Left lung (tissue), 10 donors: ENCODE results near the gene IPO9. TPM values are rescaled to one million over a fixed set of nuclear protein-coding genes. Genes with fewer than 3 reads are reported as not detected.
"Not testable (repeated sequence)": the region's sequence is repeated elsewhere in the genome, so short reads cannot be mapped to it uniquely, and the experiment has no call there.

ENCODE experiments used
- ATAC-seq: fragments of 200-7000 bp; cut with Tn5 transposase; one replicate; pipeline ENCODE4 v1.9.1; 2020; ENCODE audit warnings: moderate library complexity
- DNase-seq, 4 donors: peaks; one replicate each; pipeline ENCODE4 v3.0.0-alpha.2; 2013 to 2020
- H3K27ac ChIP-seq, 2 donors: fragments of 200-600 bp; sonication (generic) in 1 of 2; one replicate each; pipeline versions ENCODE4 v1.5.0 to v1.8.0; 2020 to 2021
- H3K27me3 ChIP-seq, 2 donors: fragments of 200-600 bp; sonication (generic) in 1 of 2; one replicate each; pipeline versions ENCODE4 v1.5.0 to v1.8.0; 2020 to 2021
- H3K36me3 ChIP-seq, 2 donors: fragments of 200-600 bp; sonication (generic) in 1 of 2; one replicate each; pipeline versions ENCODE4 v1.5.0 to v1.8.0; 2020 to 2021
- H3K4me1 ChIP-seq, 2 donors: fragments of 200-600 bp; one replicate each; pipeline ENCODE4 v1.8.0; 2021
- H3K4me3 ChIP-seq, 2 donors: fragments of 200-600 bp; sonication (generic) in 1 of 2; one replicate each; pipeline versions ENCODE4 v1.5.0 to v1.8.0; 2020 to 2021; ENCODE audit warnings: mild to moderate bottlenecking in 1 of 2
- H3K9me3 ChIP-seq, 2 donors: fragments of 200-600 bp; sonication (generic) in 1 of 2; one replicate each; pipeline versions ENCODE4 v1.5.0 to v1.8.0; 2020 to 2021
- CTCF ChIP-seq, 2 donors: fragments of 200-600 bp; sonication (generic) in 1 of 2; IDR thresholded peaks; one replicate each; pipeline versions ENCODE4 v1.5.0 to v1.8.0; 2021; ENCODE audit warnings: antibody characterized with exemption in 2 of 2
- intact Hi-C, 2 donors: fragments of 100-400 bp; cut with DNase I; formaldehyde crosslinking; loops; one replicate each; pipeline versions ENCODE4 v1.11.2 to v1.14.2; 2022
- polyA plus RNA-seq, 6 donors: library from polyadenylated mRNA; unstranded; fragments of 120-200 nt; gene quantifications; one replicate each; pipeline ENCODE4 v1.2.1, GENCODE V29; 2013; ENCODE audit not compliant: insufficient read length in 6 of 6
- total RNA-seq, 2 donors: library from RNA; stranded (reverse); fragmentation: NEBNext Ultra II Directional; extraction: Animal tissue kit (Norgen Biotek cat#: 25700); gene quantifications; one replicate each; pipeline ENCODE4 v1.2.1, GENCODE V29; 2021
- donor health status: DM: no; HTN: yes; CAD: no.
- donor health status: DM: no; HTN: no; CAD: no.

The IPO9 gene
- total and polyA plus RNA-seq, 8 donors, result 49.3 to 94.0 (median 84.4) TPM

GRCh38 chr1:201847150-201847549, 18.2 kb downstream of the IPO9 start:
- intact Hi-C loops, result no loop called here
- TF ChIP-seq CTCF (IDR thresholded peaks at IDR 0.05), result no peak
- H3K4me3 ChIP-seq, result no peak overlapping the region
- peaks cover 13 to 20% of the 10 kb centered on the region in 2 donors for H3K4me1 ChIP-seq
- H3K27me3 ChIP-seq, result no peaks in the 10 kb centered on the region
- no peaks in the 10 kb centered on the region for H3K9me3 ChIP-seq
- H3K36me3 ChIP-seq, result peaks cover 0 to 41% of the 10 kb centered on the region in 2 donors
- no peak for DNase-seq
- ATAC-seq, result no peak
- no peak overlapping the region for H3K27ac ChIP-seq

GRCh38 chr1:201848230-201848629, 19.3 kb downstream of the IPO9 start:
- Histone ChIP-seq H3K4me1 (peaks cover 13% of the 10 kb centered on the region in 2 donors), H3K27ac (no peak overlapping the region), H3K27me3 (no peaks in the 10 kb centered on the region), H3K4me3 (no peak overlapping the region), H3K36me3 (peaks cover 0 to 52% of the 10 kb centered on the region in 2 donors), H3K9me3 (no peaks in the 10 kb centered on the region)
- intact Hi-C loops, result no loop called here
- DNase-seq (no peak), ATAC-seq (no peak)
- TF ChIP-seq CTCF (IDR thresholded peaks at IDR 0.05), result no peak

- H3K4me3 ChIP-seq, result no peak overlapping the region
- peak overlapping the region; percentile 63 to 74 for H3K27ac ChIP-seq
- H3K27me3 ChIP-seq, result no peaks in the 10 kb centered on the region
- intact Hi-C loops, result no loop called here
- no peak for TF ChIP-seq CTCF (IDR thresholded peaks at IDR 0.05)
- peaks cover 13% of the 10 kb centered on the region in 2 donors for H3K4me1 ChIP-seq
- no peaks in the 10 kb centered on the region for H3K9me3 ChIP-seq
- peaks cover 0 to 65% of the 10 kb centered on the region in 2 donors for H3K36me3 ChIP-seq
- ATAC-seq (peak; percentile 39), DNase-seq (no peak)
These were observed 20.6 kb downstream of the IPO9 start for GRCh38 chr1:201849372-201850052.

- peak overlapping the region; percentile 63 to 74 for H3K27ac ChIP-seq
- peaks cover 0 to 70% of the 10 kb centered on the region in 2 donors for H3K36me3 ChIP-seq
- H3K4me1 ChIP-seq, result peaks cover 13% of the 10 kb centered on the region in 2 donors
- no peak for TF ChIP-seq CTCF (IDR thresholded peaks at IDR 0.05)
- DNase-seq (peak in 3 of 4 donors; percentile 26 to 63 (median 54)), ATAC-seq (peak; percentile 86)
- H3K27me3 ChIP-seq, result no peaks in the 10 kb centered on the region
- intact Hi-C loops, result no loop called here
- H3K9me3 ChIP-seq, result no peaks in the 10 kb centered on the region
- H3K4me3 ChIP-seq, result no peak overlapping the region
These were observed 21.1 kb downstream of the IPO9 start for GRCh38 chr1:201850053-201850397.

DNA sequence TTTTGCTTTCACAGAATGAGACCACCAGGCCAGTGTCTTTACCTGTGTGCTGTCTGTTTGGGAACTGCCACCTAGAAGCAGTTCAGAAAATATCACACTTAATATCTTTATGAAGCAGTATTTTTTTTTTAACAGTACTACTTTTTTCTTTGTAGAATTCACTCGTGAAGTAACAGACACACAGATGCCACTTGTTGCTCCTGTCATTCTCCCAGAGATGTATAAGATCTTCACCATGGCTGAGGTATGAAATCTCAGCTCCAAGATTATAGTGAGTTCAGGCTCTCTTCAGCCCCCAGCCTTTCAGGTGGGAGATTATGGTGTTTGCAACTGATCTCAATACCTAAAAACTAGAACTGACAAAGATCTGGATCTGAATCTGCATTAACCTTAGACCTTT, 23.0 kb downstream of the IPO9 start:
- peaks cover 0 to 89% of the 10 kb centered on the region in 2 donors for H3K36me3 ChIP-seq

GRCh38 chr1:201856722-201857121, 27.8 kb downstream of the IPO9 start:
- H3K4me1 ChIP-seq, intact Hi-C loops, H3K27ac ChIP-seq, H3K27me3 ChIP-seq, H3K4me3 ChIP-seq, DNase-seq, ATAC-seq, H3K9me3 ChIP-seq: not testable (repeated sequence)
- peaks cover 0 to 93% of the 10 kb centered on the region in 2 donors for H3K36me3 ChIP-seq

More for the DNA sequence above, 23.0 kb downstream of the IPO9 start:
- no peaks in the 10 kb centered on the region for H3K9me3 ChIP-seq
- peaks cover 13% of the 10 kb centered on the region in 2 donors for H3K4me1 ChIP-seq
- intact Hi-C loops, result no loop called here
- ATAC-seq, result no peak
- no peak for DNase-seq
- no peak overlapping the region for H3K27ac ChIP-seq
- H3K27me3 ChIP-seq, result no peaks in the 10 kb centered on the region
- TF ChIP-seq CTCF (IDR thresholded peaks at IDR 0.05), result no peak
- H3K4me3 ChIP-seq, result no peak overlapping the region
